H9 (cell line): ENCODE results near the gene UBE3C. TPM values are rescaled to one million over a fixed set of nuclear protein-coding genes. Genes with fewer than 3 reads are reported as not detected.

ENCODE experiments used
- DNase-seq: peaks from one replicate; pipeline ENCODE4 v3.0.0-alpha.2; 2017
- H2AFZ ChIP-seq: one replicate; pipeline ENCODE4 v1.6.1; 2013; ENCODE audit warnings: mild to moderate bottlenecking, low read length, control low read depth, moderate library complexity
- H2AK5ac ChIP-seq: 2 replicates; pipeline ENCODE4 v1.6.1; 2013; ENCODE audit warnings: low read length, control low read depth, mixed read lengths; ENCODE audit not compliant: insufficient read length
- H2BK120ac ChIP-seq: one replicate; pipeline ENCODE4 v1.6.1; 2013; ENCODE audit warnings: low read depth, mild to moderate bottlenecking, low read length, control low read depth, inconsistent platforms; ENCODE audit not compliant: poor library complexity, severe bottlenecking
- H2BK12ac ChIP-seq: 2 replicates; pipeline ENCODE4 v1.6.1; 2013; ENCODE audit warnings: low read length, control low read depth, mixed read lengths, low read depth; ENCODE audit not compliant: insufficient read length
- H2BK15ac ChIP-seq: 2 replicates; pipeline ENCODE4 v1.6.1; 2013; ENCODE audit warnings: low read depth, low read length, control low read depth
- H2BK20ac ChIP-seq: one replicate; pipeline ENCODE4 v1.6.1; 2013; ENCODE audit warnings: low read depth, mild to moderate bottlenecking, low read length, control low read depth, inconsistent platforms; ENCODE audit not compliant: poor library complexity, severe bottlenecking
- H2BK5ac ChIP-seq: 2 replicates; pipeline ENCODE4 v1.6.1; 2013; ENCODE audit warnings: low read length, control low read depth, mixed read lengths; ENCODE audit not compliant: insufficient read length
- H3K14ac ChIP-seq: 2 replicates; pipeline ENCODE4 v1.6.1; 2013; ENCODE audit warnings: low read length, control low read depth; ENCODE audit not compliant: insufficient read depth
- H3K18ac ChIP-seq: 2 replicates; pipeline ENCODE4 v1.6.1; 2013; ENCODE audit warnings: low read depth, mild to moderate bottlenecking, mixed read lengths, low read length, control low read depth; ENCODE audit not compliant: insufficient read length
- H3K23ac ChIP-seq: 2 replicates; pipeline ENCODE4 v1.6.1; 2013; ENCODE audit warnings: low read length, control low read depth, mixed read lengths, low read depth; ENCODE audit not compliant: insufficient read length
- H3K23me2 ChIP-seq: 2 replicates; pipeline ENCODE4 v1.6.1; 2013; ENCODE audit warnings: low read depth, mild to moderate bottlenecking, mixed read lengths, low read length, control low read depth; ENCODE audit not compliant: insufficient read length, poor library complexity, severe bottlenecking
- H3K27ac ChIP-seq: 2 replicates; pipeline ENCODE4 v1.5.1; 2013; ENCODE audit warnings: low read length, control low read depth, mixed read lengths, low read depth; ENCODE audit not compliant: insufficient read length
- H3K27me3 ChIP-seq: 2 replicates; pipeline ENCODE4 v1.6.1; 2013; ENCODE audit warnings: low read length, control low read depth, inconsistent platforms; ENCODE audit not compliant: insufficient read depth
- H3K4ac ChIP-seq: 2 replicates; pipeline ENCODE4 v1.6.1; 2013; ENCODE audit warnings: low read depth, mild to moderate bottlenecking, control low read depth, inconsistent platforms, low read length, moderate library complexity
- H3K4me1 ChIP-seq: 2 replicates; pipeline ENCODE4 v1.6.1; 2013; ENCODE audit warnings: low read length, control low read depth, inconsistent platforms; ENCODE audit not compliant: insufficient read depth
- H3K4me2 ChIP-seq: 2 replicates; pipeline ENCODE4 v1.6.1; 2013; ENCODE audit warnings: low read length, control low read depth, mixed read lengths; ENCODE audit not compliant: insufficient read length, insufficient read depth
- H3K56ac ChIP-seq: 2 replicates; pipeline ENCODE4 v1.6.1; 2013; ENCODE audit warnings: low read depth, mild to moderate bottlenecking, mixed read lengths, low read length, control low read depth; ENCODE audit not compliant: insufficient read length
- H3K79me1 ChIP-seq: 2 replicates; pipeline ENCODE4 v1.6.1; 2013; ENCODE audit warnings: low read depth, mild to moderate bottlenecking, moderate library complexity, low read length, control low read depth, inconsistent platforms; ENCODE audit not compliant: insufficient read depth, poor library complexity, severe bottlenecking
- H3K79me2 ChIP-seq: 2 replicates; pipeline ENCODE4 v1.6.1; 2013; ENCODE audit warnings: low read length, control low read depth, inconsistent platforms; ENCODE audit not compliant: insufficient read depth
- H3K9ac ChIP-seq: 2 replicates; pipeline ENCODE4 v1.6.1; 2013; ENCODE audit warnings: low read length, control low read depth, mixed read lengths; ENCODE audit not compliant: insufficient read length; ENCODE audit errors: extremely low read depth
- H3K9me3 ChIP-seq: one replicate; pipeline ENCODE4 v1.6.1; 2013; ENCODE audit warnings: low read depth, low read length, inconsistent platforms; ENCODE audit not compliant: control insufficient read depth
- H3T11ph ChIP-seq: one replicate; pipeline ENCODE4 v1.6.1; 2013; ENCODE audit warnings: mild to moderate bottlenecking, low read length, control low read depth, inconsistent platforms
- H4K20me1 ChIP-seq: one replicate; pipeline ENCODE4 v1.6.1; 2013; ENCODE audit not compliant: control insufficient read depth, insufficient read length, insufficient read depth
- H4K5ac ChIP-seq: 2 replicates; pipeline ENCODE4 v1.6.1; 2013; ENCODE audit warnings: low read depth, mild to moderate bottlenecking, mixed read lengths, low read length, control low read depth; ENCODE audit not compliant: insufficient read length
- H4K8ac ChIP-seq: replicated peaks from 2 replicates; pipeline ENCODE4 v1.6.1; 2013; ENCODE audit warnings: low read length, control low read depth, mixed read lengths, low read depth; ENCODE audit not compliant: insufficient read length
- H4K91ac ChIP-seq: 2 replicates; pipeline ENCODE4 v1.6.1; 2013; ENCODE audit warnings: low read depth, mild to moderate bottlenecking, moderate library complexity, mixed read lengths, low read length, control low read depth; ENCODE audit not compliant: insufficient read length
- H3K27ac Mint-ChIP-seq, 3 experiments: 2 replicates in 2 of 3; 3 replicates in 1 of 3; pipeline ENCODE4 v1.8.0; 2020 to 2021; ENCODE audit warnings: mixed read lengths in 3 of 3, mild to moderate bottlenecking in 1 of 3, moderate library complexity in 1 of 3
- H3K27me3 Mint-ChIP-seq: 2 replicates; pipeline ENCODE4 v1.8.0; 2021; ENCODE audit warnings: low read depth, mild to moderate bottlenecking, moderate library complexity, mixed read lengths
- H3K36me3 Mint-ChIP-seq, 3 experiments: 2 replicates in 2 of 3; 3 replicates in 1 of 3; pipeline ENCODE4 v1.8.0; 2020 to 2021; ENCODE audit warnings: low read depth in 3 of 3, mixed read lengths in 3 of 3; ENCODE audit not compliant: insufficient read depth in 1 of 3
- H3K4me1 Mint-ChIP-seq, 2 experiments: 2 replicates each; pipeline ENCODE4 v1.8.0; 2020; ENCODE audit warnings: mixed read lengths in 2 of 2
- H3K4me3 Mint-ChIP-seq, 2 experiments: 2 replicates in 1 of 2; 3 replicates in 1 of 2; pipeline ENCODE4 v1.8.0; 2020 to 2021; ENCODE audit warnings: mild to moderate bottlenecking in 2 of 2, mixed read lengths in 2 of 2, moderate library complexity in 1 of 2
- H3K9me3 Mint-ChIP-seq, 2 experiments: 2 replicates in 1 of 2; 3 replicates in 1 of 2; pipeline ENCODE4 v1.8.0; 2020; ENCODE audit warnings: mild to moderate bottlenecking in 2 of 2, mixed read lengths in 2 of 2, moderate library complexity in 1 of 2
- WGBS: extraction: QIAGEN DNeasy Blood & Tissue Kit; methylation state at CpG from one replicate; pipeline ENCODE4 v1.1.7; 2013; ENCODE audit warnings: missing lambda C conversion rate, low lambda C conversion rate, mixed read lengths; ENCODE audit not compliant: insufficient read length; ENCODE audit errors: extremely low coverage; 5-methylcytosine and 5-hydroxymethylcytosine counted together
- total RNA-seq: library from RNA; stranded (reverse); gene quantifications from 2 replicates; pipeline ENCODE4 v1.2.1, GENCODE V29; 2021
- TF ChIP-seq, protein P1 (sequence below): fragments of 200-600 bp; sonication (generic); conservative IDR thresholded peaks from 3 replicates; pipeline ENCODE4 v1.8.0; 2021; ENCODE audit warnings: antibody characterized with exemption, mild to moderate bottlenecking

The UBE3C gene
- total RNA-seq, 1 experiment from 2014 or later = 63.3 TPM

DNA sequence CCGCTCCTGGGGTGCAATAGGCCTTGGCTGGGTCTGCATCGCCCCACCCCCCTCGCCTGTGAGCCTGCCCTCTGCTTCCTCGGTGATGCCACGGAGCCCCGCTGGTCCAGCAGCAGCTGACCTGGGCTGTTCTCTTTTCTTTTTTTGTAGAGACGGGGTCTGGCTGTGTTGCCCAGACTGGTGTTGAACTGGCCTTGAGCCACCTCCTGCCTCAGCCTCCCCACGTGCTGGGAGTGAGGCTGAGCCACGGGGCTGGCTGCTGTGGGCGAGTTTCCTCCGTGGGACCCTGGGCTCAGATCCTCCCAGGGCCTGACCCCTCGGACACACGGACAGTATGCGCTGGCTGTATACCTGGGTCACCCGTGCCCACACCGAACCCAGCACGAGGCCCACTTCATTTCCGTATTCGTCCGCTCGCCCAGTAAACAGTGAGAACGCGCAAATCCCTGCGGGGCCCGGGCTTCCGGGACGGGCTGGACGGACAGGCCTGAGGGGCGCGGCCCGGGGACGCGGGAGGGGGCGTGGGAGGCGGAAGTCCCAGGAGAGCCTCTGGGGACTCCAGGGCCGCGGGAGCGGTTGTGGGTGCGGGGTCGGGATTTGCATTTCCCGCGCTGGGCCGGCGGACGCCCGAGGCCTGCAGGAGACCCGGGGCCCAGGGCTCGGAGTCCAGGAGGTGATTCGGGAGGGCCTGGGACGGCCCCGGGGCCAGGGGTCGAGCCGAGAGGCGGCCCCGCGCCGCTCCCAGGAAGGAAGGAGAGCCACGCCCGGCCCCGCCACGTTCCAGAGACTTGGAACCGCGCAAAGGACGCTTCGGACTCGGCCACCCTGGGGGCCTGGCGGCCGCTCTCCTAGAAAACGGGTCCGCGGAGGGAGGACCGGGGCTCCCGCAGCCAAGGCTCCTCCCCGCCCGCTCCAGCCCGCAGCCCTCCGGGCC is 140.3 kb downstream of the UBE3C start:
- H2AFZ ChIP-seq = no peak overlapping the region
- H2AK5ac ChIP-seq = no peak overlapping the region
- no peak overlapping the region for H3K4ac ChIP-seq
- H4K8ac ChIP-seq = no peak overlapping the region
- H3K14ac ChIP-seq = no peak overlapping the region
- no peaks in the 10 kb centered on the region for H3K23me2 ChIP-seq
- no peak overlapping the region for H3K9ac ChIP-seq
- no peak overlapping the region for H3K27ac ChIP-seq
- Mint-ChIP-seq H3K9me3 (peaks cover 3 to 5% of the 10 kb centered on the region in 2 experiments; a peak in 4 of 5 replicates), H3K27ac (peak overlapping the region in 1 of 3 experiments; percentile 48; a peak in 1 of 7 replicates), H3K27me3 (no peaks in the 10 kb centered on the region), H3K36me3 (peaks cover 0 to 4% (median 2%) of the 10 kb centered on the region in 3 experiments; a peak in 2 of 7 replicates), H3K4me3 (no peak overlapping the region), H3K4me1 (peaks cover 10% of the 10 kb centered on the region in 2 experiments)
- H3K56ac ChIP-seq = no peak overlapping the region
- no peaks in the 10 kb centered on the region for H4K20me1 ChIP-seq
- H3K4me1 ChIP-seq = no peaks in the 10 kb centered on the region
- no peak overlapping the region for H4K91ac ChIP-seq
- no peaks in the 10 kb centered on the region for H3K27me3 ChIP-seq
- H3K79me1 ChIP-seq = no peaks in the 10 kb centered on the region
- no CpG with 5 or more reads among the region's 77 CpGs for WGBS
- H2BK120ac ChIP-seq = no peak overlapping the region
- H2BK5ac ChIP-seq = no peak overlapping the region
- H2BK20ac ChIP-seq = no peak overlapping the region
- TF ChIP-seq, protein P1, sequence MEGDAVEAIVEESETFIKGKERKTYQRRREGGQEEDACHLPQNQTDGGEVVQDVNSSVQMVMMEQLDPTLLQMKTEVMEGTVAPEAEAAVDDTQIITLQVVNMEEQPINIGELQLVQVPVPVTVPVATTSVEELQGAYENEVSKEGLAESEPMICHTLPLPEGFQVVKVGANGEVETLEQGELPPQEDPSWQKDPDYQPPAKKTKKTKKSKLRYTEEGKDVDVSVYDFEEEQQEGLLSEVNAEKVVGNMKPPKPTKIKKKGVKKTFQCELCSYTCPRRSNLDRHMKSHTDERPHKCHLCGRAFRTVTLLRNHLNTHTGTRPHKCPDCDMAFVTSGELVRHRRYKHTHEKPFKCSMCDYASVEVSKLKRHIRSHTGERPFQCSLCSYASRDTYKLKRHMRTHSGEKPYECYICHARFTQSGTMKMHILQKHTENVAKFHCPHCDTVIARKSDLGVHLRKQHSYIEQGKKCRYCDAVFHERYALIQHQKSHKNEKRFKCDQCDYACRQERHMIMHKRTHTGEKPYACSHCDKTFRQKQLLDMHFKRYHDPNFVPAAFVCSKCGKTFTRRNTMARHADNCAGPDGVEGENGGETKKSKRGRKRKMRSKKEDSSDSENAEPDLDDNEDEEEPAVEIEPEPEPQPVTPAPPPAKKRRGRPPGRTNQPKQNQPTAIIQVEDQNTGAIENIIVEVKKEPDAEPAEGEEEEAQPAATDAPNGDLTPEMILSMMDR = no peak
- H3K23ac ChIP-seq = no peak overlapping the region
- no peaks in the 10 kb centered on the region for H3K79me2 ChIP-seq
- peak; percentile 65 for DNase-seq
- H2BK15ac ChIP-seq = no peak overlapping the region
- peaks cover 3% of the 10 kb centered on the region for H3K9me3 ChIP-seq
- no peak overlapping the region for H3T11ph ChIP-seq
- H2BK12ac ChIP-seq = no peak overlapping the region
- no peak overlapping the region for H4K5ac ChIP-seq
- no peak overlapping the region for H3K18ac ChIP-seq
- no peak overlapping the region for H3K4me2 ChIP-seq
